Kidney epithelial cell (primary cell): Measurements from ENCODE around the gene BCAR1. TPM values are rescaled to one million over a fixed set of nuclear protein-coding genes. Genes with fewer than 3 reads are reported as not detected.

ENCODE experiments used
- DNase-seq: peaks from one replicate; pipeline ENCODE4 v3.0.0-alpha.2; 2010; ENCODE audit warnings: low read depth
- H3K27me3 ChIP-seq: 2 replicates; pipeline ENCODE4 v1.6.0; 2011; ENCODE audit warnings: low read length; ENCODE audit not compliant: control insufficient read depth, insufficient read depth
- H3K36me3 ChIP-seq: 2 replicates; pipeline ENCODE4 v1.5.1; 2011; ENCODE audit warnings: low read length; ENCODE audit not compliant: control insufficient read depth, insufficient read depth
- H3K4me3 ChIP-seq: 2 replicates; pipeline ENCODE4 v1.5.1; 2011; ENCODE audit warnings: low read depth, mild to moderate bottlenecking, control low read depth, low read length
- total RNA-seq: library from RNA; depleted of rRNA; stranded (reverse); fragments of >200 nt; gene quantifications from 2 replicates; pipeline ENCODE4 v1.2.3, GENCODE V29; 2015
- TF ChIP-seq, protein P1 (sequence below): IDR thresholded peaks from 2 replicates; pipeline ENCODE4 v1.5.1; 2011; ENCODE audit warnings: mild to moderate bottlenecking, moderate library complexity, low read length, control low read depth, inconsistent platforms; ENCODE audit not compliant: insufficient read depth, poor library complexity, severe bottlenecking

BCAR1 gene
- total RNA-seq, 1 donor from 2014 or later, result 93.8 TPM

DNA sequence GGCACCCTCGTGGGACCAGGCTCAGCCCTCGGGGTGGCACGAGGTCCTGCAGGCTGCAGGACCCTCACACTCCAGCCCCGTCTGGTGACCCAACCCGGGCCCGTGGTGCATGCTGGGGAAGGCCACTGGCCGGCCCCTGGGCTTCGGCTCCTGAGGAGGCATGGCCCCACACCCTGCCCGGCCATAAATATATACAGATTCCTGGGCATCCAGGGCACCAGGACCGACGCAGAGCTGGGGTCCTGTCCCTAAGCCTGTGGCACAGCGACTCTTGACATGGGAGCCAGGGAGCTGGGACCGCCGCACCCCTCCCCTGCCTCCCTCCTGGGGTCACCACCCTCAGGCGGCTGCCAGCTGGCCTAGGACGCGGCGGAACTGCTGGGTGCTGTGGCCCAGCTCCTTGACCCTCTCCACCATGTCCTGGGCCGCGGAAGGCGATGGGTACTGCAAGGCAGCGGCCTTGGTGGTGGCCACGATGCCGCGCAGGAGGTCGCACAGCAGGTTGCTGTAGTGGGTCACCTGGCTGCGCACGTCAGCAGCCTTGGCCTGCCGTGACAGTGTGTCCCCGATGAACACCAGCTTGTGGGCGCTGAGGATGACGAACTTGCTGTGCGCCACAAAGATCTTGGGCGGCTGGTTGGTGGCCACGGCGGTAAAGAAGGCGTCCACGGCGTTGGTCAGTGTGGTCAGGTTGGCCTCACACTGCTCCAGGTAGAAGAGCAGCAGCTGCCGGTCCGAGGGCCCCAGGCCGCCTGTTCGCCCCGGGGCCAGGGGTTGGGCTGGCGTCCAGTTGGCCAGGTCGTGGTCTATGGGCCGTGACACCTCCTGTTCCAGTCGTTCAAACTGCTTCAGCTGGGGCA, 22.0 kb downstream of the BCAR1 start:
- H3K27me3 ChIP-seq, result peaks cover 4% of the 10 kb centered on the region
- H3K4me3 ChIP-seq, result no peak overlapping the region
- TF ChIP-seq, protein P1, sequence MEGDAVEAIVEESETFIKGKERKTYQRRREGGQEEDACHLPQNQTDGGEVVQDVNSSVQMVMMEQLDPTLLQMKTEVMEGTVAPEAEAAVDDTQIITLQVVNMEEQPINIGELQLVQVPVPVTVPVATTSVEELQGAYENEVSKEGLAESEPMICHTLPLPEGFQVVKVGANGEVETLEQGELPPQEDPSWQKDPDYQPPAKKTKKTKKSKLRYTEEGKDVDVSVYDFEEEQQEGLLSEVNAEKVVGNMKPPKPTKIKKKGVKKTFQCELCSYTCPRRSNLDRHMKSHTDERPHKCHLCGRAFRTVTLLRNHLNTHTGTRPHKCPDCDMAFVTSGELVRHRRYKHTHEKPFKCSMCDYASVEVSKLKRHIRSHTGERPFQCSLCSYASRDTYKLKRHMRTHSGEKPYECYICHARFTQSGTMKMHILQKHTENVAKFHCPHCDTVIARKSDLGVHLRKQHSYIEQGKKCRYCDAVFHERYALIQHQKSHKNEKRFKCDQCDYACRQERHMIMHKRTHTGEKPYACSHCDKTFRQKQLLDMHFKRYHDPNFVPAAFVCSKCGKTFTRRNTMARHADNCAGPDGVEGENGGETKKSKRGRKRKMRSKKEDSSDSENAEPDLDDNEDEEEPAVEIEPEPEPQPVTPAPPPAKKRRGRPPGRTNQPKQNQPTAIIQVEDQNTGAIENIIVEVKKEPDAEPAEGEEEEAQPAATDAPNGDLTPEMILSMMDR, result no peak
- DNase-seq, result no peak
- peaks cover 6% of the 10 kb centered on the region for H3K36me3 ChIP-seq

DNA sequence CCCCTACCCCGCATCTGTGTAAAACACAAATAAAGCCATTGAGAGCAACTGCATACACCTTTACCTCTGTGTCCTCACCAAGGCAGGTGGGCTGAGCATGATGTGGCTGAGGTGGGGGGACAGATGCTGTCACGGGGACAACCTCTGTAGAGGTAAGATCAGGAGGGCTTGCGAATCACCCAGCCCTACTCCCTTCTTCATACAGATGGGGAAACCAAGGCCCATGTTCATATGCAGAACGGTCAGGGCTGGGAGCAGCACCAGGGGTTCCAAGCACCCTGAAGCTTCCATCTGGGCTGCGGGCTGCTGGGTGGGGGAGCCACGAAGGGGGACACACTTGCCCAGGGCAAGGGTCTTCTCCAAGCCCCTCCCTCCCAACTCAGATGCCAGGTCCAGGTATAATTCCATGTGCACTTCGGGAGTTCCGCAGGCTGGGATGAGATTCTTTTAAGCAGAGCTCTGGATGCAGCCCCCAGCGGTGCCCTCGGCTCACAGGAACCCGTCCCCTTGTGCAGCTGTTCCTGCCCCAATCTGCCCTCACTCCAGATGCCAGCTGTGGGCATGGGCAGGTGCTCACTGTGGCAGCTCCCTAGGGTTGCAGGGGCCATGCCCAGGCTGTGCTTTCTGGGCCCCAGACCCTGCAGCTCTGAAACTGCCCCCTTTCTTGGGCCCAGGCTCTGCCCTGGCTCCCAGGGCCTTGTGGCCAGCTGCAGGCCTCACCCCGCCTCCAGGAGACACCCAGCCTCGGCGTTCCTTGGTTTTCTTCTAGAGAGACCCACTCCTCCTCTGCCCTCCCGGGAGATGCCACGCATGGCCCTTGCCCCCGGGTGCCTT, 23.1 kb downstream of the BCAR1 start:
- no peak for DNase-seq
- TF ChIP-seq, protein P1, result no peak
- Histone ChIP-seq H3K4me3 (no peak overlapping the region), H3K36me3 (peaks cover 5% of the 10 kb centered on the region), H3K27me3 (peaks cover 6% of the 10 kb centered on the region)

DNA sequence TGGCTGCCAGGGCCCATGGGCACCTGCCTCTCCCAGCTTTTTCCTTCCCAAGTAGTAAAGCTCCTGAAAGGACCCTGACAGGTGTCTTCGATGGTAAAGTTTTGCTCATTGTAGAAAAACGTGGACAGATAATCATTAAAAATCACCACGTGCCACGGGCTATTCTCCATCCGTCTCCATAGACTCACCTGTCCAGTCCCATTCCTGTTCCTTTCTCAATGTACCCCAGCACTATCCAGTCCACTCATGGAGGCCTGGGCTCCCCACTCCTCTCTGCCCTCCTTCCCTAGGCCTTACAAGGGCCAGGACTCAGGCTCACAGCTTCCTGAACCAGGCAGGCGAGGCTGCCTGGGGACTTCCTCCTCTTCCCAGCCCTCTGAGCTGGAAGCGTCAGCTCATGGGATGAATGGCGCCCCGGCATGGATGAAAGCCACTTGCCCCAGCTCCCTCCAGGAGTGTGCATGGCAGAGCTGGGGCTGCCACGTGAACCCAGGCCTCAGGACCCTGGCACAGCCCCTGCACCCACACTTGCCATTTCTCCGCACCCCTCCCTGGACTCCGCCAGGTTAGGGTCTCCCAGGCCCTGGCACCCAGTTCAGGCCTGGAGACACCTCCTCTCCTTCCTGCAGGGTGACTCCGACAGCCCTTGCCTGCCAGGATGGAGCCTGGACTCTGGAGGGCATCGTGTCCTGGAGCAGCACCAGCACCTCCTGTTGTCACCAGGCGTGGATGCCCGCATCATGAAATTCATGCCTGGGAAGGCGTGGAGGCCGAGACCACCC, 23.9 kb downstream of the BCAR1 start:
- H3K4me3 ChIP-seq, result no peak overlapping the region
- H3K27me3 ChIP-seq, result peaks cover 6% of the 10 kb centered on the region
- no peak for DNase-seq
- H3K36me3 ChIP-seq, result peaks cover 5% of the 10 kb centered on the region
- TF ChIP-seq, protein P1, result no peak

DNA sequence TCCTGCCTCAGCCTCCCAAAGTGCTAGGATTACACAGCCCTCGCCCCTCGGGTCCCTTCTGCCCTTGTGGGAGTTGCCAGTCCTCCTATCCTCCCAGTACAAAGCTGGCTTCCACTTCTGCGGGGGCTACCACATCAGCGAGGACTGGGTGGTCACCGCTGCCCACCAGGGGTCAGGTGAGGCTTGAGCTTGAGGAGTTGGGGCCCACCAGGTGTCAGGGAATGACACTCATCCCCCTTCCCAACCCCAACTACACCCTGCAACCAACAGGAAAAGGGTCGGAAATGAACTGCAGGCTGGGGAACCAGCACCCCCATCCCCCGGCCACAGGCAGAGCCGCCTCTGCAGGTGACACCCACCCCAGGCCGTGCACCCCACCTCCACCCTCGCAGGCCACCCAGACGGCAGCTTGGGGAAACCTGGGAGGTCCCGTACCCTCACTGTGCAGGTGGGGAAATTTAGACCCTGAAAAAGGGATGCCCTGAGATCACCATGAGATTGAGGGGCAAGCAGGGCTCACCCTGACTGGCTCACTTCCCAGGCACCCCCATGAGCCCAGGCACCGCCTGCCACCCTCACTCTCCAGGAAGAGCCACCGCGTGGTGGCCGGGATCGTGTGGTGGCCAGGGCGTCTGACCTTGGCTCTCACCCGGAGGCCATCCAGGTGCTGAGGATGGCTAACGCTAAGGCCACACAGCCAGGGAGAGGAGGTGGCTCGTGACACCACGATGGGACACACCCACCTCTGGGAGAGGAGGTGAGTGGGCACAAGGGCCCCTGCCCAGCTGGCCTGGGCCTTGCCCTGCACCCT, 24.7 kb downstream of the BCAR1 start:
- TF ChIP-seq, protein P1, result no peak
- Histone ChIP-seq H3K4me3 (no peak overlapping the region), H3K36me3 (peaks cover 5% of the 10 kb centered on the region), H3K27me3 (peaks cover 6% of the 10 kb centered on the region)
- DNase-seq, result no peak
